Adrenal gland (tissue), 5 donors: ENCODE measurements around the gene FBRSL1.

Experiments used
- CTCF ChIP-seq, 6 experiments: fragments of 450-650 bp in 4 of 6; fragments of 200-600 bp in 2 of 6; sonication (generic) in 1 of 6; IDR thresholded peaks; 1 replicate in 5 of 6; 2 replicates in 1 of 6; pipeline versions ENCODE4 v1.5.1 to v1.8.0; 2016 to 2021; ENCODE audit warnings: antibody characterized with exemption in 6 of 6, mild to moderate bottlenecking in 2 of 6, moderate library complexity in 1 of 6
- POLR2A ChIP-seq, 2 donors: fragments of 450-650 bp; IDR thresholded peaks; one replicate each; pipeline ENCODE4 v1.6.1; 2017; ENCODE audit warnings: antibody characterized with exemption in 2 of 2, mild to moderate bottlenecking in 2 of 2, moderate library complexity in 1 of 2
- donor health status: DM: no; HTN: no; CAD: no.

- no peak for TF ChIP-seq CTCF (IDR thresholded peaks at IDR 0.05)
- TF ChIP-seq POLR2A (IDR thresholded peaks at IDR 0.05): no peak
These were observed 3.8 kb upstream of the FBRSL1 start for GRCh38 chr12:132486168-132486567.
